ENCODE measurements around the gene HSD17B14. TPM values are rescaled to one million over a fixed set of nuclear protein-coding genes. Genes with fewer than 3 reads are reported as not detected.

HSD17B14 gene
- total and polyA plus RNA-seq, 9 of the 15 experiments (the other 6 are each of a cell fraction or from before 2014, with no cell fraction given) = 0.16 TPM; not detected in 8

DNA sequence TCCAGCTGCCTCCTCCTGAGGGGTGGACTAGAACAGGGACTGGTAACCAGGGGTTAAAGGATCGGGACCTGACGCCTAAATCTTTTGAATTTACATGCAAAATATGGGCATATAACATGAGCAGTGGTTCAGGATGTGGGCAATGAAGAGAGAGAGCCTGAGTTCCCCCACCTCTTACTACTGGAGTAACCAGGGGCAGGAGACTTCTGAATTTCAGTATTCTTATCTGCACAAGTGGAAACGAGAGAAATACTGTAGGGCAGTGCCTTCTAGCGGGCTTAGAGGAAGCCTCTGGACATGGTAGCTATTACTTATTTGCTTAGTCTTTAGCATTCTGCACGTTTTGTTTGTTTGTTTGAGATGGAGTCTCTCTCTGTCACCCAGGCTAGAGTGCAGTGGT is 51.8 kb downstream of the HSD17B14 start (continued):
- TF ChIP-seq, protein P1, sequence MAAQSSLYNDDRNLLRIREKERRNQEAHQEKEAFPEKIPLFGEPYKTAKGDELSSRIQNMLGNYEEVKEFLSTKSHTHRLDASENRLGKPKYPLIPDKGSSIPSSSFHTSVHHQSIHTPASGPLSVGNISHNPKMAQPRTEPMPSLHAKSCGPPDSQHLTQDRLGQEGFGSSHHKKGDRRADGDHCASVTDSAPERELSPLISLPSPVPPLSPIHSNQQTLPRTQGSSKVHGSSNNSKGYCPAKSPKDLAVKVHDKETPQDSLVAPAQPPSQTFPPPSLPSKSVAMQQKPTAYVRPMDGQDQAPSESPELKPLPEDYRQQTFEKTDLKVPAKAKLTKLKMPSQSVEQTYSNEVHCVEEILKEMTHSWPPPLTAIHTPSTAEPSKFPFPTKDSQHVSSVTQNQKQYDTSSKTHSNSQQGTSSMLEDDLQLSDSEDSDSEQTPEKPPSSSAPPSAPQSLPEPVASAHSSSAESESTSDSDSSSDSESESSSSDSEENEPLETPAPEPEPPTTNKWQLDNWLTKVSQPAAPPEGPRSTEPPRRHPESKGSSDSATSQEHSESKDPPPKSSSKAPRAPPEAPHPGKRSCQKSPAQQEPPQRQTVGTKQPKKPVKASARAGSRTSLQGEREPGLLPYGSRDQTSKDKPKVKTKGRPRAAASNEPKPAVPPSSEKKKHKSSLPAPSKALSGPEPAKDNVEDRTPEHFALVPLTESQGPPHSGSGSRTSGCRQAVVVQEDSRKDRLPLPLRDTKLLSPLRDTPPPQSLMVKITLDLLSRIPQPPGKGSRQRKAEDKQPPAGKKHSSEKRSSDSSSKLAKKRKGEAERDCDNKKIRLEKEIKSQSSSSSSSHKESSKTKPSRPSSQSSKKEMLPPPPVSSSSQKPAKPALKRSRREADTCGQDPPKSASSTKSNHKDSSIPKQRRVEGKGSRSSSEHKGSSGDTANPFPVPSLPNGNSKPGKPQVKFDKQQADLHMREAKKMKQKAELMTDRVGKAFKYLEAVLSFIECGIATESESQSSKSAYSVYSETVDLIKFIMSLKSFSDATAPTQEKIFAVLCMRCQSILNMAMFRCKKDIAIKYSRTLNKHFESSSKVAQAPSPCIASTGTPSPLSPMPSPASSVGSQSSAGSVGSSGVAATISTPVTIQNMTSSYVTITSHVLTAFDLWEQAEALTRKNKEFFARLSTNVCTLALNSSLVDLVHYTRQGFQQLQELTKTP (IDR thresholded peaks at IDR 0.05; ENCODE audit: low read depth in 1 of 2, partially characterized antibody in 2 of 2) = no peak
- TF ChIP-seq GATAD2B (IDR thresholded peaks at IDR 0.05; ENCODE audit: borderline replicate concordance) (no peak), ZFPM2 (CRISPR knock-in tag; IDR thresholded peaks at IDR 0.05) (no peak), TBL1XR1 (IDR thresholded peaks at IDR 0.05; ENCODE audit: low read length in 2 of 2) (peak in 1 of 2 experiments; percentile 34; a peak in 1 of 4 replicates), KLF16 (IDR thresholded peaks at IDR 0.05) (peak; percentile 40; the same call in 1 of the 2 replicates)

All from K562 (cell line).